GM12873 (cell line): ENCODE data around the gene AUTS2.

Source experiments
- TF ChIP-seq, protein P1 (sequence below): IDR thresholded peaks from 2 replicates; pipeline ENCODE4 v1.5.1; 2012; ENCODE audit warnings: low read depth, mild to moderate bottlenecking, moderate library complexity, low read length, control low read depth; ENCODE audit not compliant: insufficient read depth; ENCODE audit errors: missing control alignments

The AUTS2 gene

DNA sequence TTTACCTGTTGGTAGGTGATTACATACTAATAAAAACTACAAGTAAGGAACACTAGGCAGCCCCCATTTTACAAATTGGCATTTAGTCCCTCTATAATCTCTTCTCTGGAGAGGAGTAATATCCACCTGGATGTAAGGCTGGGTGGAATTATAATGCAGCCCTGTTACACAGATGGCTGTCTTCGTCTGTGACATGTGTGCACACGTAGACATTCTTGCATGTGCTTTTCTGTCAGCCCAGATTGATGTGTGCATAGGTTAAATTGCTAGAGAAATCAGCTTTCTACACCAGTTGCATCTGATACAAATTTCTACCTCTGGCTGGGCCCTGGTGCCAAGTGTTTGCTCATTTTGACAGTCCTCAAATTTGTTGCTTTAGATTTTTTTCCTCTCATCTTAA is 715.9 kb downstream of the AUTS2 start:
- TF ChIP-seq, protein P1, sequence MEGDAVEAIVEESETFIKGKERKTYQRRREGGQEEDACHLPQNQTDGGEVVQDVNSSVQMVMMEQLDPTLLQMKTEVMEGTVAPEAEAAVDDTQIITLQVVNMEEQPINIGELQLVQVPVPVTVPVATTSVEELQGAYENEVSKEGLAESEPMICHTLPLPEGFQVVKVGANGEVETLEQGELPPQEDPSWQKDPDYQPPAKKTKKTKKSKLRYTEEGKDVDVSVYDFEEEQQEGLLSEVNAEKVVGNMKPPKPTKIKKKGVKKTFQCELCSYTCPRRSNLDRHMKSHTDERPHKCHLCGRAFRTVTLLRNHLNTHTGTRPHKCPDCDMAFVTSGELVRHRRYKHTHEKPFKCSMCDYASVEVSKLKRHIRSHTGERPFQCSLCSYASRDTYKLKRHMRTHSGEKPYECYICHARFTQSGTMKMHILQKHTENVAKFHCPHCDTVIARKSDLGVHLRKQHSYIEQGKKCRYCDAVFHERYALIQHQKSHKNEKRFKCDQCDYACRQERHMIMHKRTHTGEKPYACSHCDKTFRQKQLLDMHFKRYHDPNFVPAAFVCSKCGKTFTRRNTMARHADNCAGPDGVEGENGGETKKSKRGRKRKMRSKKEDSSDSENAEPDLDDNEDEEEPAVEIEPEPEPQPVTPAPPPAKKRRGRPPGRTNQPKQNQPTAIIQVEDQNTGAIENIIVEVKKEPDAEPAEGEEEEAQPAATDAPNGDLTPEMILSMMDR: no peak

DNA sequence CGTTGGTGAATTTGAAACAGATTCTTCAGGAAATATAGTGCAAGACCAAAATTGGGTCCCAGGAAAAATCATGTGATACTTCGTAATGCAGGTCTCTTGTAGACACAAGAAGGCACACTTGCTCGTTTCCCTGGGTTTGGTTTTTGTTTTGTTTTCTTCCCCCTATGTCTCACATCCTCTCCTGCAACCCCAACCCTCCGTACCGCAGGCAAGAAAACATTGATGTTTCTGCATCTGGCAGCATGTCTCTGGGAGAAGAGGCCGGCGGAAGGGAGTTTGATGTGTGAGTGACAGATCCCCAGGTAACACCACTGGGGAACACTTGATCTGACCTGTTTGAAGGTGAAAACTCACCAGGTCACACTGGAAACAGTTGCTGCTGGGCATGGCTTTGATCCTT is 718.5 kb downstream of the AUTS2 start:
- TF ChIP-seq, protein P1: no peak

DNA sequence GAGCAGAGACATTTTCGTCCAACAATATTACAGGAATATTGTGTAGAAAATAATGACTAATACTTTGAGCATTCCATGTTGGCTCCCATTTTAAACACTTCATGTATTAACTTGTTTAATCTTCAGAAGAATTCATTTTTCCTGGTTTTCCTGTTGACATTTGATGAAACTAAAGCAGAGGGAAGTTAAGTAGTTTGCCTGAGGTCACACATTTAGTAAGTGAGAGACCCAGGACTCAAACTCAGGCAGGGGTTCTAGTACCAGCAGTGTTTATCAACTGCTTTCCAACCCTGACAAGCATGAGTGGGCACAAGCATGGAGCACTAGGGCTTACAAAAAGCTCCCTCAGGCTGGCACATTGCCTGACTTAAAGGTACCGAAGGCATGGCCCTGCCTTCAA is 719.1 kb downstream of the AUTS2 start:
- TF ChIP-seq, protein P1: no peak

DNA sequence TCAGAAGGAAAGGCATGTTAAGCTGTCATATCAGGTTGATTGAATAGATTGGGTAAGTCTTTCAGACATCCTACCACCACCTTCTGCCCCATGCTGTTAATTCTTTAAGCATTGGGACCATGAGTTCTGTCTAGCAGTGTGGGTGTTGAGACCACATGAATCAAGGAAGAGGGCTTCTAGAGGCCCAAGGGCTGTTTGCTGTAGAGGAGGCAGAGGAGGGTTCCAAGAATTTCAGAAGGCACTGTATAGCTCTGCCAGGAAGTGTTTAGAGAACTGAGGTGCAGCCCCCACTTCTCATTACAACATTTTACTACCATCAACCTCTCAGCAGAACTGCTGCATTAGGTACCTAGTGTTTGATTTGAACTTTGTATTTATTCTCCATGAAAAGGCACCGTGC is 720.2 kb downstream of the AUTS2 start:
- TF ChIP-seq, protein P1: no peak

DNA sequence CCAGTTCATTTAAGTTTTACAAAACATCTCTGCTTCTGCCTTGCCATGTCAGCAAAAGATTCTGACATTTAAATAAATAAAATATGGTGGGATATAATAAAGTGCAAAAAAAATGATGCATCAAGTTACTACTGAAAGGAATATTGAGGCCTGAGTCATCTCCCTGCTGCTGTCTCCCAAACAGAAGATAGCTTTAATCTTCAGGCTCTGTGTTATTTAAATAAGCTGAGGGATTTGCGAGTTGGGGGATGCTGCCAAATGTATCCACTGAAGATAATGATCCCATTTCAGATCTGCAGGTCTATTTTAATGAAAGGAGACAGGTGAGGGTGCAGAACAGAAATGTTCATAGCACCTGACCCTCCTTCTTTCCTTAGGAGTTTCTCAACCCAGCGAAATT is 720.8 kb downstream of the AUTS2 start:
- TF ChIP-seq, protein P1: no peak

DNA sequence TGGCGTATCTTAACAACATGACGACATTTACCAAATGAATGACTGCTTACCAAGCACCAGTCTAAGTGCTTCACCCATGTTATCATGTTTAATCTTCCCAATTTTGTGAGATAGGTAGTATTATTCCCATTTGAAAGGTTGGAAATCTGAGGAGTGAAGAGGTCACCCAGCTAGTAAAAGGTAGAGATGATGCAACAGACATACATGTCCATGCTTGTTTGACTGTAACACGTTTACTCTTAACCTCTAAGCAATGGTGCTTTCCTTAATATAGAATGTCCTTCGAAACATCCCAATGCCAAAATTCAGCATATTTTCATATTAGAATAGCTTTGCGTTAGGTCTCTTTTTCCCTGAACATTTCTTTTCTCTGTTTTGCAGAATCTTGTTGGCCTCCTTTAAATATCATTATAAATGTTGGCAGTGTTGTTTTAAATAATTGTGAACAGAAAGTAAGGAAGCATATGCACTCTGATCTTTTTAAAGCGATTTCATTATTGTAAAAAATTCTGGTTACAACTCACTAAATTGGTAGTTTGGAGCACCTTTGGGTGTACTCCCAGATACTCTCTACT is 722.8 kb downstream of the AUTS2 start:
- TF ChIP-seq, protein P1: no peak

DNA sequence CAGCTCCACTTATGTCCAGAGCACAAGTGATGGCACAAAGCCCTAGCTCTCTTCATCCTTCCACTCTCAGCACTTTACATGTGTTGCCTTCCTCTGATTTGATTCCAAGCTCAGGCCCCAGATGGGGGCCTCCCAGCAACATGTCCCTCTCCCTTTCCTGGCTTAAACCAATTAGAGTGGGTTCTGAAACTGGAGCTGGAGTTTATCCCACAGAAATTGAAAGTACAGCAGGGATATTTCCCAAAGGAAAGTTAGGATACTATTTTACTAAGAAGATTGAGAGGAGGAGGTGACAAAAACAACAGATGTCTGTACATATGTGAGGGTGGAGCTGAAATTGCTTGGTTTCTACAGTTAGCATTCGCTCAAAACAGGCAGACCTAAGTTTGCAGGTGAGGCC is 724.6 kb downstream of the AUTS2 start:
- TF ChIP-seq, protein P1: no peak
